ENCODE data around the gene CLMN. TPM values are rescaled to one million over a fixed set of nuclear protein-coding genes. Genes with fewer than 3 reads are reported as not detected.

The CLMN gene
- total RNA-seq, 2 donors from 2014 or later: 24.6 to 39.3 TPM

- Histone ChIP-seq H3K4me3 (no peak overlapping the region), H3K9me3 (no peaks in the 10 kb centered on the region), H3K4me1 (replicated peaks) (no peaks in the 10 kb centered on the region), H3K27ac (no peak overlapping the region), H3K27me3 (replicated peaks; ENCODE audit: insufficient read depth) (no peaks in the 10 kb centered on the region), H3K36me3 (no peaks in the 10 kb centered on the region)
- DNase-seq (ENCODE audit: low spot score): no peak
- intact Hi-C loops (cut with DNase I): no loop called here
- TF ChIP-seq CTCF (IDR thresholded peaks at IDR 0.05) (no peak), POLR2A (IDR thresholded peaks at IDR 0.05) (no peak), POLR2AphosphoS5 (IDR thresholded peaks at IDR 0.05) (no peak)
- WGBS: 81% methylated on average over 5 of the region's 5 CpGs
These were observed 69.5 kb downstream of the CLMN start for GRCh38 chr14:95250140-95250769.

- Histone ChIP-seq H3K36me3 (no peaks in the 10 kb centered on the region), H3K27ac (no peak overlapping the region), H3K9me3 (no peaks in the 10 kb centered on the region), H3K4me1 (replicated peaks) (no peaks in the 10 kb centered on the region), H3K27me3 (replicated peaks; ENCODE audit: insufficient read depth) (no peaks in the 10 kb centered on the region), H3K4me3 (no peak overlapping the region)
- no peak for DNase-seq (ENCODE audit: low spot score)
- WGBS: 78% methylated on average over 6 of the region's 6 CpGs
- intact Hi-C loops (cut with DNase I): no loop called here
- TF ChIP-seq POLR2AphosphoS5 (IDR thresholded peaks at IDR 0.05) (no peak), CTCF (IDR thresholded peaks at IDR 0.05) (no peak), POLR2A (IDR thresholded peaks at IDR 0.05) (no peak)
These were observed 71.3 kb downstream of the CLMN start for GRCh38 chr14:95248432-95248831.

- no peaks in the 10 kb centered on the region for H3K4me1 ChIP-seq (replicated peaks)
- no peaks in the 10 kb centered on the region for H3K9me3 ChIP-seq
- H3K27ac ChIP-seq: no peak overlapping the region
- no peak for TF ChIP-seq POLR2AphosphoS5 (IDR thresholded peaks at IDR 0.05)
- no peak for TF ChIP-seq CTCF (IDR thresholded peaks at IDR 0.05)
- TF ChIP-seq POLR2A (IDR thresholded peaks at IDR 0.05): no peak
- no peaks in the 10 kb centered on the region for H3K27me3 ChIP-seq (replicated peaks; ENCODE audit: insufficient read depth)
- H3K36me3 ChIP-seq: no peaks in the 10 kb centered on the region
- no peak for DNase-seq (ENCODE audit: low spot score)
- intact Hi-C loops (cut with DNase I): no loop called here
- H3K4me3 ChIP-seq: no peak overlapping the region
These were observed 72.8 kb downstream of the CLMN start for GRCh38 chr14:95246870-95247269.

GRCh38 chr14:95245334-95245733 lies 74.4 kb downstream of the CLMN start:
- intact Hi-C loops (cut with DNase I): no loop called here
- H3K9me3 ChIP-seq: no peaks in the 10 kb centered on the region
- TF ChIP-seq CTCF (IDR thresholded peaks at IDR 0.05): no peak
- TF ChIP-seq POLR2A (IDR thresholded peaks at IDR 0.05): no peak
- no peak for TF ChIP-seq POLR2AphosphoS5 (IDR thresholded peaks at IDR 0.05)
- H3K27ac ChIP-seq: no peak overlapping the region
- WGBS: 98% methylated on average over 2 of the region's 2 CpGs
- no peak for DNase-seq (ENCODE audit: low spot score)
- no peaks in the 10 kb centered on the region for H3K27me3 ChIP-seq (replicated peaks; ENCODE audit: insufficient read depth)
- H3K4me1 ChIP-seq (replicated peaks): no peaks in the 10 kb centered on the region
- H3K4me3 ChIP-seq: no peak overlapping the region
- H3K36me3 ChIP-seq: no peaks in the 10 kb centered on the region

- no peaks in the 10 kb centered on the region for H3K36me3 ChIP-seq
- intact Hi-C loops (cut with DNase I): no loop called here
- TF ChIP-seq POLR2AphosphoS5 (IDR thresholded peaks at IDR 0.05) (no peak), POLR2A (IDR thresholded peaks at IDR 0.05) (no peak), CTCF (IDR thresholded peaks at IDR 0.05) (no peak)
These were observed 75.1 kb downstream of the CLMN start for GRCh38 chr14:95244587-95244986.

More at GRCh38 chr14:95244587-95244986, 75.1 kb downstream of the CLMN start:
- Histone ChIP-seq H3K27ac (no peak overlapping the region), H3K4me3 (no peak overlapping the region), H3K4me1 (replicated peaks) (no peaks in the 10 kb centered on the region), H3K9me3 (no peaks in the 10 kb centered on the region), H3K27me3 (replicated peaks; ENCODE audit: insufficient read depth) (no peaks in the 10 kb centered on the region)
- DNase-seq (ENCODE audit: low spot score): no peak
- 92% methylated on average over 3 of the region's 3 CpGs for WGBS

Measured in prostate gland (tissue), 2 donors.